ENCODE data around the gene SELP. TPM values are rescaled to one million over a fixed set of nuclear protein-coding genes. Genes with fewer than 3 reads are reported as not detected.

The SELP gene
- total RNA-seq, 2 donors from 2014 or later = 1.6 to 3.6 TPM

GRCh38 chr1:169586067-169586394 lies 43.9 kb downstream of the SELP start:
- ATAC-seq (replicated peaks in 1 of 2) = peak in 1 of 2 donors; percentile 28
- DNase-seq = no peak
- peaks cover 2 to 21% of the 10 kb centered on the region in 2 donors for H3K36me3 Mint-ChIP-seq (ENCODE audit: insufficient read depth in 2 of 2)
- no peaks in the 10 kb centered on the region for H3K27me3 Mint-ChIP-seq (ENCODE audit: low read depth)
- H3K27ac Mint-ChIP-seq = peak overlapping the region; percentile 100
- no peaks in the 10 kb centered on the region for H3K9me3 Mint-ChIP-seq
- peaks cover 66% of the 10 kb centered on the region for H3K4me1 Mint-ChIP-seq (ENCODE audit: low read depth)
- peak overlapping the region; percentile 93 for H3K4me3 Mint-ChIP-seq

- DNase-seq (no peak), ATAC-seq (replicated peaks in 1 of 2) (no peak)
- H3K4me3 Mint-ChIP-seq = peak overlapping the region; percentile 93
- H3K27ac Mint-ChIP-seq = peak overlapping the region; percentile 100
- no peaks in the 10 kb centered on the region for H3K9me3 Mint-ChIP-seq
- H3K36me3 Mint-ChIP-seq (ENCODE audit: insufficient read depth in 2 of 2) = peaks cover 2 to 21% of the 10 kb centered on the region in 2 donors
- peaks cover 57% of the 10 kb centered on the region for H3K4me1 Mint-ChIP-seq (ENCODE audit: low read depth)
- H3K27me3 Mint-ChIP-seq (ENCODE audit: low read depth) = no peaks in the 10 kb centered on the region
These were observed 44.7 kb downstream of the SELP start for GRCh38 chr1:169585181-169585580.

- Mint-ChIP-seq H3K4me3 (peak overlapping the region; percentile 93), H3K4me1 (ENCODE audit: low read depth) (peaks cover 51% of the 10 kb centered on the region), H3K27me3 (ENCODE audit: low read depth) (no peaks in the 10 kb centered on the region), H3K36me3 (ENCODE audit: insufficient read depth in 2 of 2) (peaks cover 2 to 21% of the 10 kb centered on the region in 2 donors), H3K9me3 (no peaks in the 10 kb centered on the region), H3K27ac (peak overlapping the region; percentile 100)
- DNase-seq (peak; percentile 30 to 31), ATAC-seq (replicated peaks in 1 of 2) (peak; percentile 53 to 58)
These were observed 45.3 kb downstream of the SELP start for GRCh38 chr1:169584483-169585144.

- Mint-ChIP-seq H3K9me3 (no peaks in the 10 kb centered on the region), H3K36me3 (ENCODE audit: insufficient read depth in 2 of 2) (peaks cover 11 to 19% of the 10 kb centered on the region in 2 donors), H3K4me1 (ENCODE audit: low read depth) (peaks cover 7% of the 10 kb centered on the region), H3K27ac (no peak overlapping the region), H3K4me3 (no peak overlapping the region), H3K27me3 (ENCODE audit: low read depth) (no peaks in the 10 kb centered on the region)
- DNase-seq = no peak
- no peak for ATAC-seq (replicated peaks in 1 of 2)
These were observed 51.8 kb downstream of the SELP start for GRCh38 chr1:169577981-169578738.

GRCh38 chr1:169576935-169577331 lies 53.0 kb downstream of the SELP start:
- peaks cover 14 to 21% of the 10 kb centered on the region in 2 donors for H3K36me3 Mint-ChIP-seq (ENCODE audit: insufficient read depth in 2 of 2)
- H3K4me3 Mint-ChIP-seq = no peak overlapping the region
- H3K27me3 Mint-ChIP-seq (ENCODE audit: low read depth) = no peaks in the 10 kb centered on the region
- no peak overlapping the region for H3K27ac Mint-ChIP-seq
- ATAC-seq (replicated peaks in 1 of 2) (no peak), DNase-seq (no peak)
- H3K9me3 Mint-ChIP-seq = no peaks in the 10 kb centered on the region
- no peaks in the 10 kb centered on the region for H3K4me1 Mint-ChIP-seq (ENCODE audit: low read depth)

GRCh38 chr1:169576241-169576934 lies 53.5 kb downstream of the SELP start:
- H3K36me3 Mint-ChIP-seq (ENCODE audit: insufficient read depth in 2 of 2) = peaks cover 14 to 27% of the 10 kb centered on the region in 2 donors
- no peak overlapping the region for H3K4me3 Mint-ChIP-seq
- DNase-seq (no peak), ATAC-seq (replicated peaks in 1 of 2) (no peak)
- H3K27ac Mint-ChIP-seq = no peak overlapping the region
- no peaks in the 10 kb centered on the region for H3K9me3 Mint-ChIP-seq
- no peaks in the 10 kb centered on the region for H3K27me3 Mint-ChIP-seq (ENCODE audit: low read depth)
- no peaks in the 10 kb centered on the region for H3K4me1 Mint-ChIP-seq (ENCODE audit: low read depth)

GRCh38 chr1:169574336-169574735 lies 55.6 kb downstream of the SELP start:
- Mint-ChIP-seq H3K36me3 (ENCODE audit: insufficient read depth in 2 of 2) (peaks cover 15 to 37% of the 10 kb centered on the region in 2 donors), H3K9me3 (no peaks in the 10 kb centered on the region), H3K4me3 (no peak overlapping the region), H3K27me3 (ENCODE audit: low read depth) (no peaks in the 10 kb centered on the region), H3K27ac (no peak overlapping the region), H3K4me1 (ENCODE audit: low read depth) (no peaks in the 10 kb centered on the region)
- no peak for ATAC-seq (replicated peaks in 1 of 2)
- no peak for DNase-seq

GRCh38 chr1:169572187-169572586 lies 57.7 kb downstream of the SELP start:
- H3K9me3 Mint-ChIP-seq = no peaks in the 10 kb centered on the region
- ATAC-seq (replicated peaks in 1 of 2) = no peak
- no peak overlapping the region for H3K4me3 Mint-ChIP-seq
- peaks cover 14 to 37% of the 10 kb centered on the region in 2 donors for H3K36me3 Mint-ChIP-seq (ENCODE audit: insufficient read depth in 2 of 2)
- no peaks in the 10 kb centered on the region for H3K4me1 Mint-ChIP-seq (ENCODE audit: low read depth)
- H3K27me3 Mint-ChIP-seq (ENCODE audit: low read depth) = no peaks in the 10 kb centered on the region
- H3K27ac Mint-ChIP-seq = no peak overlapping the region
- DNase-seq = no peak

- H3K36me3 Mint-ChIP-seq (ENCODE audit: insufficient read depth in 2 of 2) = peaks cover 14 to 39% of the 10 kb centered on the region in 2 donors
These were observed 58.5 kb downstream of the SELP start for GRCh38 chr1:169571450-169571849.

GRCh38 chr1:169570172-169570574 lies 59.8 kb downstream of the SELP start:
- Mint-ChIP-seq H3K4me1 (ENCODE audit: low read depth) (no peaks in the 10 kb centered on the region), H3K4me3 (no peak overlapping the region), H3K27ac (no peak overlapping the region), H3K36me3 (ENCODE audit: insufficient read depth in 2 of 2) (peaks cover 14 to 40% of the 10 kb centered on the region in 2 donors), H3K27me3 (ENCODE audit: low read depth) (no peaks in the 10 kb centered on the region), H3K9me3 (no peaks in the 10 kb centered on the region)
- no peak for DNase-seq
- ATAC-seq (replicated peaks in 1 of 2) = no peak

More at GRCh38 chr1:169571450-169571849, 58.5 kb downstream of the SELP start:
- H3K4me1 Mint-ChIP-seq (ENCODE audit: low read depth) = no peaks in the 10 kb centered on the region
- ATAC-seq (replicated peaks in 1 of 2) = no peak
- H3K9me3 Mint-ChIP-seq = no peaks in the 10 kb centered on the region
- no peak for DNase-seq
- no peak overlapping the region for H3K27ac Mint-ChIP-seq
- no peak overlapping the region for H3K4me3 Mint-ChIP-seq
- H3K27me3 Mint-ChIP-seq (ENCODE audit: low read depth) = no peaks in the 10 kb centered on the region

GRCh38 chr1:169568497-169568896 lies 61.4 kb downstream of the SELP start:
- ATAC-seq (replicated peaks in 1 of 2) (no peak), DNase-seq (no peak)
- Mint-ChIP-seq H3K27ac (no peak overlapping the region), H3K36me3 (ENCODE audit: insufficient read depth in 2 of 2) (peaks cover 22 to 52% of the 10 kb centered on the region in 2 donors), H3K9me3 (no peaks in the 10 kb centered on the region), H3K27me3 (ENCODE audit: low read depth) (no peaks in the 10 kb centered on the region), H3K4me1 (ENCODE audit: low read depth) (no peaks in the 10 kb centered on the region), H3K4me3 (no peak overlapping the region)

- no peaks in the 10 kb centered on the region for H3K4me1 Mint-ChIP-seq (ENCODE audit: low read depth)
- H3K27ac Mint-ChIP-seq = no peak overlapping the region
- peaks cover 23 to 45% of the 10 kb centered on the region in 2 donors for H3K36me3 Mint-ChIP-seq (ENCODE audit: insufficient read depth in 2 of 2)
- no peak for ATAC-seq (replicated peaks in 1 of 2)
- no peak overlapping the region for H3K4me3 Mint-ChIP-seq
- no peaks in the 10 kb centered on the region for H3K27me3 Mint-ChIP-seq (ENCODE audit: low read depth)
- H3K9me3 Mint-ChIP-seq = peaks cover 0 to 3% of the 10 kb centered on the region in 2 donors
- DNase-seq = no peak
These were observed 64.3 kb downstream of the SELP start for GRCh38 chr1:169565335-169566271.
